ENCODE measurements around the gene NEDD8. TPM values are rescaled to one million over a fixed set of nuclear protein-coding genes. Genes with fewer than 3 reads are reported as not detected.

Gene NEDD8
- total and polyA plus RNA-seq, 2 of the 4 experiments (the other 2 are of a cell fraction), result 167 to 375 TPM

GRCh38 chr14:24178399-24179178, 53.6 kb downstream of the NEDD8 start:
- intact Hi-C loops (cut with micrococcal nuclease), result no loop called here
- peaks cover 2% of the 10 kb centered on the region; the same call in 1 of the 2 replicates for H3K4me1 ChIP-seq (ENCODE audit: control insufficient read depth, insufficient read depth, low read length)
- no peak overlapping the region for H3K56ac ChIP-seq (ENCODE audit: extremely low read depth, insufficient read depth, low read length)
- no peak overlapping the region for H3K23ac ChIP-seq (ENCODE audit: low read depth, low read length)
- H3K9me3 ChIP-seq (ENCODE audit: control insufficient read depth, insufficient read depth, low read length), result no peaks in the 10 kb centered on the region
- H3K4me2 ChIP-seq (ENCODE audit: low read depth, low read length), result no peak overlapping the region
- no peak overlapping the region for H2AK9ac ChIP-seq (replicated peaks; ENCODE audit: low read depth, low read length, poor library complexity)
- dilution Hi-C loops (cut with HindIII; ENCODE audit: low sequenced_read_pairs, unreplicated experiment), result no loop called here
- H3K27me3 ChIP-seq (ENCODE audit: control insufficient read depth, insufficient read depth, low read length), result no peaks in the 10 kb centered on the region
- no peaks in the 10 kb centered on the region for H4K20me1 ChIP-seq (ENCODE audit: insufficient read depth, low read length)
- H4K91ac ChIP-seq (ENCODE audit: insufficient read depth, low read depth, low read length), result no peak overlapping the region
- no peak overlapping the region for H4K5ac ChIP-seq (ENCODE audit: low read depth, low read length)
- POLR2A ChIA-PET (ENCODE audit: unreplicated experiment), result no interaction called here
- in situ Hi-C loops (cut with MboI; ENCODE audit: low sequenced_read_pairs), result no loop called here
- no peaks in the 10 kb centered on the region for H3K9me1 ChIP-seq (ENCODE audit: insufficient read depth, low read length)
- H2BK15ac ChIP-seq (ENCODE audit: low read depth, low read length), result no peak overlapping the region
- ATAC-seq (ENCODE audit: low read depth), result no peak
- no peak overlapping the region for H2BK20ac ChIP-seq (ENCODE audit: low read depth, low read length)
- H2BK5ac ChIP-seq (ENCODE audit: low read depth, low read length, poor library complexity, severe bottlenecking), result no peak overlapping the region
- WGBS, 2 experiments (ENCODE audit: extremely low coverage in 2 of 2, insufficient read length in 1 of 2), result no CpG with 5 or more reads among the region's 12 CpGs
- no peak for DNase-seq
- no peak overlapping the region for H3K27ac ChIP-seq (ENCODE audit: insufficient read depth, low read length)
- CTCF ChIA-PET, result no interaction called here
- H2AK5ac ChIP-seq (ENCODE audit: low read depth, low read length), result no peak overlapping the region
- H3K79me1 ChIP-seq (ENCODE audit: low read depth in 1 of 2, low read length in 2 of 2), result no peaks in the 10 kb centered on the region; a peak in 1 of 4 replicates
- no peak overlapping the region for H4K8ac ChIP-seq (ENCODE audit: low read depth in 2 of 2, low read length in 2 of 2)
- no peak overlapping the region for H3K9ac ChIP-seq (ENCODE audit: low read depth, low read length)
- no peak overlapping the region for H3K14ac ChIP-seq (replicated peaks; ENCODE audit: low read depth, low read length)
- H3K36me3 ChIP-seq (ENCODE audit: control insufficient read depth, insufficient read depth, low read length), result peaks cover 62% of the 10 kb centered on the region
- no peak overlapping the region for H3K4me3 ChIP-seq (ENCODE audit: insufficient read depth, low read depth, low read length)
- H2AFZ ChIP-seq (replicated peaks; ENCODE audit: low read length, poor library complexity), result no peak overlapping the region
- no peak overlapping the region for H3K18ac ChIP-seq (ENCODE audit: low read depth, low read length)
- TF ChIP-seq CTCF (conservative IDR thresholded peaks at IDR 0.05; ENCODE audit: low read depth, low read length) (no peak), CEBPB (IDR thresholded peaks at IDR 0.05; ENCODE audit: low read depth, low read length) (no peak), RFX5 (IDR thresholded peaks at IDR 0.05; ENCODE audit: low read depth, low read length) (no peak), NFE2L2 (IDR thresholded peaks at IDR 0.05; ENCODE audit: low read depth, low read length) (no peak), ELK1 (IDR thresholded peaks at IDR 0.05; ENCODE audit: borderline replicate concordance, low read depth, low read length) (no peak), RAD21 (IDR thresholded peaks at IDR 0.05; ENCODE audit: low read length) (no peak)
- no peak overlapping the region for H3K4ac ChIP-seq (ENCODE audit: low read depth, low read length)
- H2BK120ac ChIP-seq (ENCODE audit: low read depth, low read length), result no peak overlapping the region
- no TSS peak for BruUV-seq (replicated peaks)

Measured in IMR-90 (cell line).